ENCODE measurements around the gene LYRM9.

Gene LYRM9

DNA sequence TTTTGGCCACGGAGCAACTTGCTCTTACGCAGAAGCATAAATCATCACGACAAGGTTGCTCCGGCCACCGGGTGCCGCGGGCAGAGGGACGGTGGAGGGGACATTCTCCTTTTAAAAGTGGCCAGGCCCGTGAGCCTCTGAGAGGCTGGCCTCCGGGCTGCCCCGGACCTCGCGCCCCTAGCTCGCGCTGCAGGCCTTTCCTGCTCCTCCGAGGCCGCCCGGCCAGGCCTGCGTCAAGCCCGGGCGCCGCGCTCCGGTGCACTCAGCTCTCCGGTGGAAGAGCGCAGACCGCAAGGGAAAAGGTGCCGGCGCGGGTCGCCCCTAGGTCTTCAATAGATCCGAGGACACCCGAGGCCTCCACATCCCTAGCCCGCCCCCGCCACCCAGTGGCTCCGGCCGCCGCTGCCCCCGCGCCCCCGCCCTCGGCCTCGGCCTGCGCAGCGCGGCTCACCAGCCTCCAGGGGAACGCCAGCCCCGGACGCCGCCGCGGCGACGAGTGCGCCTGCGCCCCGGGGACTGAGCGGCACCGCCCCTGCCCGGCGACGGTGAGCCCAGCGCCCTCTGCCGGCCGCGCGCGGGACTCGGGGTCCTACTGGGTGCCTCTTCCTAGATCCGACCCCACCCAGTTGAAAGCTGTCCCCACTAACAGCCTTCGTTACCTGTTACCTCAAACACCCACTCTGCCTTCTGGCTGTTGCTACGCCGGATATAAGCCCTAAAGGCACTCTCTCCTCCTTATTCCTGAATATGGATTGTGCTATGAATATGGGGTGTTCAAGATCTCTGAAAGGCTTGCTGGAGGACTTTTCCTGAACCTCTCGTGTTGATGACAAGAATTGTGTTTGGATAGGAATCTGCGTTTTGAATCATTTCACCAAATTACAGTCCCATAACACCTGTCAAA lies at the start of gene LYRM9 (continued):
- TF ChIP-seq KLF7 (tag by site-specific recombination; IDR thresholded peaks at IDR 0.05; ENCODE audit: borderline replicate concordance) = 0 out of 2 replicates have a peak, but pooled peaks have one; percentile 24
- no peak for TF ChIP-seq ZNF548 (tag by site-specific recombination; IDR thresholded peaks at IDR 0.05)
- TF ChIP-seq ZNF335 (tag by site-specific recombination; conservative IDR thresholded peaks at IDR 0.05) = peak; percentile 94
- TF ChIP-seq, protein P1, sequence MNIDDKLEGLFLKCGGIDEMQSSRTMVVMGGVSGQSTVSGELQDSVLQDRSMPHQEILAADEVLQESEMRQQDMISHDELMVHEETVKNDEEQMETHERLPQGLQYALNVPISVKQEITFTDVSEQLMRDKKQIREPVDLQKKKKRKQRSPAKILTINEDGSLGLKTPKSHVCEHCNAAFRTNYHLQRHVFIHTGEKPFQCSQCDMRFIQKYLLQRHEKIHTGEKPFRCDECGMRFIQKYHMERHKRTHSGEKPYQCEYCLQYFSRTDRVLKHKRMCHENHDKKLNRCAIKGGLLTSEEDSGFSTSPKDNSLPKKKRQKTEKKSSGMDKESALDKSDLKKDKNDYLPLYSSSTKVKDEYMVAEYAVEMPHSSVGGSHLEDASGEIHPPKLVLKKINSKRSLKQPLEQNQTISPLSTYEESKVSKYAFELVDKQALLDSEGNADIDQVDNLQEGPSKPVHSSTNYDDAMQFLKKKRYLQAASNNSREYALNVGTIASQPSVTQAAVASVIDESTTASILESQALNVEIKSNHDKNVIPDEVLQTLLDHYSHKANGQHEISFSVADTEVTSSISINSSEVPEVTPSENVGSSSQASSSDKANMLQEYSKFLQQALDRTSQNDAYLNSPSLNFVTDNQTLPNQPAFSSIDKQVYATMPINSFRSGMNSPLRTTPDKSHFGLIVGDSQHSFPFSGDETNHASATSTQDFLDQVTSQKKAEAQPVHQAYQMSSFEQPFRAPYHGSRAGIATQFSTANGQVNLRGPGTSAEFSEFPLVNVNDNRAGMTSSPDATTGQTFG (tag by site-specific recombination; IDR thresholded peaks at IDR 0.05; ENCODE audit: borderline replicate concordance) = no peak
- no peak for TF ChIP-seq YY2 (tag by site-specific recombination; IDR thresholded peaks at IDR 0.05)
- TF ChIP-seq YY1 (tag by site-specific recombination; IDR thresholded peaks at IDR 0.05) = no peak
- TF ChIP-seq, protein P2, sequence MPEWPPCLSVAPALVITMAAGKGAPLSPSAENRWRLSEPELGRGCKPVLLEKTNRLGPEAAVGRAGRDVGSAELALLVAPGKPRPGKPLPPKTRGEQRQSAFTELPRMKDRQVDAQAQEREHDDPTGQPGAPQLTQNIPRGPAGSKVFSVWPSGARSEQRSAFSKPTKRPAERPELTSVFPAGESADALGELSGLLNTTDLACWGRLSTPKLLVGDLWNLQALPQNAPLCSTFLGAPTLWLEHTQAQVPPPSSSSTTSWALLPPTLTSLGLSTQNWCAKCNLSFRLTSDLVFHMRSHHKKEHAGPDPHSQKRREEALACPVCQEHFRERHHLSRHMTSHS (tag by site-specific recombination; IDR thresholded peaks at IDR 0.05) = no peak
- TF ChIP-seq, protein P3, sequence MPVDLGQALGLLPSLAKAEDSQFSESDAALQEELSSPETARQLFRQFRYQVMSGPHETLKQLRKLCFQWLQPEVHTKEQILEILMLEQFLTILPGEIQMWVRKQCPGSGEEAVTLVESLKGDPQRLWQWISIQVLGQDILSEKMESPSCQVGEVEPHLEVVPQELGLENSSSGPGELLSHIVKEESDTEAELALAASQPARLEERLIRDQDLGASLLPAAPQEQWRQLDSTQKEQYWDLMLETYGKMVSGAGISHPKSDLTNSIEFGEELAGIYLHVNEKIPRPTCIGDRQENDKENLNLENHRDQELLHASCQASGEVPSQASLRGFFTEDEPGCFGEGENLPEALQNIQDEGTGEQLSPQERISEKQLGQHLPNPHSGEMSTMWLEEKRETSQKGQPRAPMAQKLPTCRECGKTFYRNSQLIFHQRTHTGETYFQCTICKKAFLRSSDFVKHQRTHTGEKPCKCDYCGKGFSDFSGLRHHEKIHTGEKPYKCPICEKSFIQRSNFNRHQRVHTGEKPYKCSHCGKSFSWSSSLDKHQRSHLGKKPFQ (tag by site-specific recombination; IDR thresholded peaks at IDR 0.05) = no peak
- no peak; the same call in 1 of the 2 replicates for TF ChIP-seq ZBTB20 (tag by site-specific recombination; IDR thresholded peaks at IDR 0.05)
- no peak for TF ChIP-seq ZNF768 (tag by site-specific recombination; IDR thresholded peaks at IDR 0.05)
- TF ChIP-seq, protein P4, sequence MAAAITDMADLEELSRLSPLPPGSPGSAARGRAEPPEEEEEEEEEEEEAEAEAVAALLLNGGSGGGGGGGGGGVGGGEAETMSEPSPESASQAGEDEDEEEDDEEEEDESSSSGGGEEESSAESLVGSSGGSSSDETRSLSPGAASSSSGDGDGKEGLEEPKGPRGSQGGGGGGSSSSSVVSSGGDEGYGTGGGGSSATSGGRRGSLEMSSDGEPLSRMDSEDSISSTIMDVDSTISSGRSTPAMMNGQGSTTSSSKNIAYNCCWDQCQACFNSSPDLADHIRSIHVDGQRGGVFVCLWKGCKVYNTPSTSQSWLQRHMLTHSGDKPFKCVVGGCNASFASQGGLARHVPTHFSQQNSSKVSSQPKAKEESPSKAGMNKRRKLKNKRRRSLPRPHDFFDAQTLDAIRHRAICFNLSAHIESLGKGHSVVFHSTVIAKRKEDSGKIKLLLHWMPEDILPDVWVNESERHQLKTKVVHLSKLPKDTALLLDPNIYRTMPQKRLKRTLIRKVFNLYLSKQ (tag by site-specific recombination; IDR thresholded peaks at IDR 0.05; ENCODE audit: borderline replicate concordance) = no peak
- no peak for TF ChIP-seq ZNF404 (tag by site-specific recombination; IDR thresholded peaks at IDR 0.05)
- TF ChIP-seq, protein P5, sequence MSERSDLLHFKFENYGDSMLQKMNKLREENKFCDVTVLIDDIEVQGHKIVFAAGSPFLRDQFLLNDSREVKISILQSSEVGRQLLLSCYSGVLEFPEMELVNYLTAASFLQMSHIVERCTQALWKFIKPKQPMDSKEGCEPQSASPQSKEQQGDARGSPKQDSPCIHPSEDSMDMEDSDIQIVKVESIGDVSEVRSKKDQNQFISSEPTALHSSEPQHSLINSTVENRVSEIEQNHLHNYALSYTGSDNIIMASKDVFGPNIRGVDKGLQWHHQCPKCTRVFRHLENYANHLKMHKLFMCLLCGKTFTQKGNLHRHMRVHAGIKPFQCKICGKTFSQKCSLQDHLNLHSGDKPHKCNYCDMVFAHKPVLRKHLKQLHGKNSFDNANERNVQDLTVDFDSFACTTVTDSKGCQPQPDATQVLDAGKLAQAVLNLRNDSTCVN (tag by site-specific recombination; optimal IDR thresholded peaks at IDR 0.05) = peak; percentile 68
- TF ChIP-seq, protein P6, sequence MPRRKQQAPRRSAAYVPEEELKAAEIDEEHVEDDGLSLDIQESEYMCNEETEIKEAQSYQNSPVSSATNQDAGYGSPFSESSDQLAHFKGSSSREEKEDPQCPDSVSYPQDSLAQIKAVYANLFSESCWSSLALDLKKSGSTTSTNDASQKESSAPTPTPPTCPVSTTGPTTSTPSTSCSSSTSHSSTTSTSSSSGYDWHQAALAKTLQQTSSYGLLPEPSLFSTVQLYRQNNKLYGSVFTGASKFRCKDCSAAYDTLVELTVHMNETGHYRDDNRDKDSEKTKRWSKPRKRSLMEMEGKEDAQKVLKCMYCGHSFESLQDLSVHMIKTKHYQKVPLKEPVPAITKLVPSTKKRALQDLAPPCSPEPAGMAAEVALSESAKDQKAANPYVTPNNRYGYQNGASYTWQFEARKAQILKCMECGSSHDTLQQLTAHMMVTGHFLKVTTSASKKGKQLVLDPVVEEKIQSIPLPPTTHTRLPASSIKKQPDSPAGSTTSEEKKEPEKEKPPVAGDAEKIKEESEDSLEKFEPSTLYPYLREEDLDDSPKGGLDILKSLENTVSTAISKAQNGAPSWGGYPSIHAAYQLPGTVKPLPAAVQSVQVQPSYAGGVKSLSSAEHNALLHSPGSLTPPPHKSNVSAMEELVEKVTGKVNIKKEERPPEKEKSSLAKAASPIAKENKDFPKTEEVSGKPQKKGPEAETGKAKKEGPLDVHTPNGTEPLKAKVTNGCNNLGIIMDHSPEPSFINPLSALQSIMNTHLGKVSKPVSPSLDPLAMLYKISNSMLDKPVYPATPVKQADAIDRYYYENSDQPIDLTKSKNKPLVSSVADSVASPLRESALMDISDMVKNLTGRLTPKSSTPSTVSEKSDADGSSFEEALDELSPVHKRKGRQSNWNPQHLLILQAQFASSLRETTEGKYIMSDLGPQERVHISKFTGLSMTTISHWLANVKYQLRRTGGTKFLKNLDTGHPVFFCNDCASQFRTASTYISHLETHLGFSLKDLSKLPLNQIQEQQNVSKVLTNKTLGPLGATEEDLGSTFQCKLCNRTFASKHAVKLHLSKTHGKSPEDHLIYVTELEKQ (tag by site-specific recombination; IDR thresholded peaks at IDR 0.05; ENCODE audit: borderline replicate concordance) = no peak
- no peak for TF ChIP-seq ZSCAN23 (tag by site-specific recombination; IDR thresholded peaks at IDR 0.05)
- no peak for TF ChIP-seq ZNF391 (tag by site-specific recombination; IDR thresholded peaks at IDR 0.05; ENCODE audit: borderline replicate concordance, low read depth)
- TF ChIP-seq ZNF596 (tag by site-specific recombination; IDR thresholded peaks at IDR 0.05) = no peak
- no peak for TF ChIP-seq ZNF155 (tag by site-specific recombination; IDR thresholded peaks at IDR 0.05)
- TF ChIP-seq GLIS2 (tag by site-specific recombination; IDR thresholded peaks at IDR 0.05) = no peak
- TF ChIP-seq, protein P7, sequence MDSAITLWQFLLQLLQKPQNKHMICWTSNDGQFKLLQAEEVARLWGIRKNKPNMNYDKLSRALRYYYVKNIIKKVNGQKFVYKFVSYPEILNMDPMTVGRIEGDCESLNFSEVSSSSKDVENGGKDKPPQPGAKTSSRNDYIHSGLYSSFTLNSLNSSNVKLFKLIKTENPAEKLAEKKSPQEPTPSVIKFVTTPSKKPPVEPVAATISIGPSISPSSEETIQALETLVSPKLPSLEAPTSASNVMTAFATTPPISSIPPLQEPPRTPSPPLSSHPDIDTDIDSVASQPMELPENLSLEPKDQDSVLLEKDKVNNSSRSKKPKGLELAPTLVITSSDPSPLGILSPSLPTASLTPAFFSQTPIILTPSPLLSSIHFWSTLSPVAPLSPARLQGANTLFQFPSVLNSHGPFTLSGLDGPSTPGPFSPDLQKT (IDR thresholded peaks at IDR 0.05; ENCODE audit: borderline replicate concordance, low read depth, low read length) = no peak
- TF ChIP-seq, protein P8, sequence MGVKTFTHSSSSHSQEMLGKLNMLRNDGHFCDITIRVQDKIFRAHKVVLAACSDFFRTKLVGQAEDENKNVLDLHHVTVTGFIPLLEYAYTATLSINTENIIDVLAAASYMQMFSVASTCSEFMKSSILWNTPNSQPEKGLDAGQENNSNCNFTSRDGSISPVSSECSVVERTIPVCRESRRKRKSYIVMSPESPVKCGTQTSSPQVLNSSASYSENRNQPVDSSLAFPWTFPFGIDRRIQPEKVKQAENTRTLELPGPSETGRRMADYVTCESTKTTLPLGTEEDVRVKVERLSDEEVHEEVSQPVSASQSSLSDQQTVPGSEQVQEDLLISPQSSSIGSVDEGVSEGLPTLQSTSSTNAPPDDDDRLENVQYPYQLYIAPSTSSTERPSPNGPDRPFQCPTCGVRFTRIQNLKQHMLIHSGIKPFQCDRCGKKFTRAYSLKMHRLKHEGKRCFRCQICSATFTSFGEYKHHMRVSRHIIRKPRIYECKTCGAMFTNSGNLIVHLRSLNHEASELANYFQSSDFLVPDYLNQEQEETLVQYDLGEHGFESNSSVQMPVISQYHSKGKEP (tag by site-specific recombination; IDR thresholded peaks at IDR 0.05) = no peak
- no peak for TF ChIP-seq SETDB1 (IDR thresholded peaks at IDR 0.05; ENCODE audit: insufficient read length, low read length)
- TF ChIP-seq ZFP41 (tag by site-specific recombination; IDR thresholded peaks at IDR 0.05; ENCODE audit: borderline replicate concordance) = no peak

Measured in HEK293 (cell line).